Gastroesophageal sphincter (tissue), 4 donors: ENCODE data around the gene HRNR. TPM values are rescaled to one million over a fixed set of nuclear protein-coding genes. Genes with fewer than 3 reads are reported as not detected.
"Not testable (repeated sequence)": the region's sequence is repeated elsewhere in the genome, so short reads cannot be mapped to it uniquely, and the experiment has no call there.

ENCODE experiments used
- ATAC-seq: fragments of 150-250 bp; one replicate; pipeline ENCODE4 v1.9.1; 2016; ENCODE audit warnings: mild to moderate bottlenecking, moderate library complexity
- H3K27ac ChIP-seq, 4 donors: fragments of 200-600 bp; sonication (generic) in 3 of 4; 1 replicate in 3 of 4; 2 replicates in 1 of 4; pipeline ENCODE4 v1.5.1; 2016 to 2019
- H3K27me3 ChIP-seq: fragments of 200-600 bp; sonication (generic); one replicate; pipeline ENCODE4 v1.5.1; 2019
- H3K36me3 ChIP-seq, 2 donors: fragments of 200-600 bp; sonication (generic); one replicate each; pipeline ENCODE4 v1.5.1; 2019; ENCODE audit warnings: control low read depth in 1 of 2
- H3K4me1 ChIP-seq, 3 donors: fragments of 200-600 bp; sonication (generic); 1 replicate in 2 of 3; 2 replicates in 1 of 3; pipeline ENCODE4 v1.5.1; 2016 to 2019; ENCODE audit warnings: control low read depth in 2 of 3
- H3K4me3 ChIP-seq, 2 donors: fragments of 200-600 bp; sonication (generic); one replicate each; pipeline ENCODE4 v1.5.1; 2019; ENCODE audit warnings: mild to moderate bottlenecking in 1 of 2, moderate library complexity in 1 of 2
- H3K9me3 ChIP-seq, 3 donors: fragments of 200-600 bp; sonication (generic); one replicate each; pipeline ENCODE4 v1.5.1; 2017 to 2019; ENCODE audit warnings: control low read depth in 2 of 3
- CTCF ChIP-seq, 4 experiments: fragments of 200-600 bp in 2 of 4; fragments of 450-650 bp in 2 of 4; sonication (generic) in 1 of 4; IDR thresholded peaks; one replicate each; pipeline ENCODE4 v1.5.1; 2017 to 2019; ENCODE audit warnings: antibody characterized with exemption in 4 of 4, mild to moderate bottlenecking in 2 of 4, moderate library complexity in 2 of 4
- EP300 ChIP-seq: sonication (generic); formaldehyde crosslinking; IDR thresholded peaks from one replicate; pipeline ENCODE4 v1.6.1; 2017; ENCODE audit warnings: antibody characterized with exemption, mild to moderate bottlenecking
- POLR2A ChIP-seq, 2 donors: fragments of 450-650 bp; IDR thresholded peaks; one replicate each; pipeline ENCODE4 v1.6.1; 2017; ENCODE audit warnings: antibody characterized with exemption in 2 of 2, mild to moderate bottlenecking in 2 of 2, moderate library complexity in 1 of 2
- POLR2AphosphoS5 ChIP-seq: sonication (generic); formaldehyde crosslinking; IDR thresholded peaks from one replicate; pipeline ENCODE4 v1.6.1; 2017; ENCODE audit warnings: antibody characterized with exemption
- WGBS, 2 donors: methylation state at CpG; one replicate each; pipeline ENCODE4 v1.1.5; 2018; ENCODE audit warnings: low coverage in 1 of 2; 5-methylcytosine and 5-hydroxymethylcytosine counted together
- total RNA-seq, 4 donors: library from RNA; depleted of rRNA; stranded (reverse); fragments of >200 nt; gene quantifications; one replicate each; pipeline ENCODE4 v1.1.0, GENCODE V29; 2016

The HRNR gene
- under 1 TPM in 1 of 4 donors, not detected in 3; 0.04 TPM for total RNA-seq

GRCh38 chr1:152224093-152224492, at the start of gene HRNR:
HRNR (minus strand) TSS chr1:152224193; CDS start chr1:152223253, 940 bp downstream.
- Histone ChIP-seq H3K36me3 (peaks cover 0 to 7% of the 10 kb centered on the region in 2 donors), H3K27ac (no peak within 1 kb of the TSS), H3K27me3 (no peaks in the 10 kb centered on the region), H3K4me1 (no peaks in the 10 kb centered on the region), H3K9me3 (no peaks in the 10 kb centered on the region), H3K4me3 (no peak within 1 kb of the TSS)
- ATAC-seq = no peak
- 77 to 83% methylated on average over 2 of the region's 2 CpGs for WGBS, 2 donors
- TF ChIP-seq POLR2AphosphoS5 = no peak
- no peak for TF ChIP-seq POLR2A (IDR thresholded peaks at IDR 0.05)
- no peak for TF ChIP-seq EP300
- TF ChIP-seq CTCF (IDR thresholded peaks at IDR 0.05) = no peak

- H3K4me1 ChIP-seq, ATAC-seq, H3K4me3 ChIP-seq, H3K27me3 ChIP-seq, H3K27ac ChIP-seq, H3K36me3 ChIP-seq: not testable (repeated sequence)
- H3K9me3 ChIP-seq = peaks cover 0 to 37% (median 0%) of the 10 kb centered on the region in 3 donors
- no CpG with 5 or more reads among the region's 21 CpGs for WGBS, 2 donors
These were observed 32.4 kb upstream of the HRNR start for GRCh38 chr1:152256394-152256793.

- H3K36me3 ChIP-seq = no peaks in the 10 kb centered on the region
- TF ChIP-seq POLR2AphosphoS5 = no peak
- TF ChIP-seq POLR2A (IDR thresholded peaks at IDR 0.05) = no peak
- no peak for TF ChIP-seq EP300
- no peak for TF ChIP-seq CTCF (IDR thresholded peaks at IDR 0.05)
- no peak overlapping the region for H3K27ac ChIP-seq
- no peaks in the 10 kb centered on the region for H3K4me1 ChIP-seq
- 59 to 71% methylated on average over 4 of the region's 4 CpGs for WGBS, 2 donors
- no peak overlapping the region for H3K4me3 ChIP-seq
- H3K9me3 ChIP-seq = peaks cover 0 to 8% (median 0%) of the 10 kb centered on the region in 3 donors
- H3K27me3 ChIP-seq = no peaks in the 10 kb centered on the region
- no peak for ATAC-seq
These were observed 28.2 kb upstream of the HRNR start for GRCh38 chr1:152252157-152252556.

- Histone ChIP-seq H3K27ac (no peak overlapping the region), H3K36me3 (no peaks in the 10 kb centered on the region), H3K4me3 (no peak overlapping the region), H3K4me1 (no peaks in the 10 kb centered on the region), H3K9me3 (no peaks in the 10 kb centered on the region), H3K27me3 (no peaks in the 10 kb centered on the region)
- ATAC-seq = no peak
- WGBS, 2 donors = 49 to 60% methylated on average over 2 of the region's 2 CpGs
- TF ChIP-seq POLR2AphosphoS5 (no peak), EP300 (no peak), POLR2A (IDR thresholded peaks at IDR 0.05) (no peak), CTCF (IDR thresholded peaks at IDR 0.05) (no peak)
These were observed 27.4 kb upstream of the HRNR start for GRCh38 chr1:152251391-152251790.

- no peak for ATAC-seq
- H3K4me1 ChIP-seq = no peaks in the 10 kb centered on the region
- H3K9me3 ChIP-seq = no peaks in the 10 kb centered on the region
- 36 to 44% methylated on average over 1 of the region's 1 CpG for WGBS, 2 donors
- TF ChIP-seq POLR2A (IDR thresholded peaks at IDR 0.05) = no peak
- TF ChIP-seq EP300 = no peak
- no peak for TF ChIP-seq POLR2AphosphoS5
- no peak for TF ChIP-seq CTCF (IDR thresholded peaks at IDR 0.05)
- no peaks in the 10 kb centered on the region for H3K27me3 ChIP-seq
- no peak overlapping the region for H3K27ac ChIP-seq
- H3K4me3 ChIP-seq = no peak overlapping the region
- no peaks in the 10 kb centered on the region for H3K36me3 ChIP-seq
These were observed 23.3 kb upstream of the HRNR start for GRCh38 chr1:152247316-152247715.
